Caco-2 (cell line): ENCODE results near the gene ERFL. TPM values are rescaled to one million over a fixed set of nuclear protein-coding genes. Genes with fewer than 3 reads are reported as not detected.

ENCODE experiments used
- BruUV-seq: library from RNA; stranded (reverse); fragments of 400-500 nt; replicated peaks from 2 replicates; lab custom pipeline; 2021; lab: Mats Ljungman, UMichigan
- CTCF ChIA-PET: fragments of 300-600 bp; sonication (Branson Sonifier 250); formaldehyde crosslinking; loops from one replicate; lab custom pipeline; 2022; ENCODE audit warnings: antibody characterized with exemption; lab: Charles Lee
- POLR2A ChIA-PET: fragments of 300-600 bp; sonication (Branson Sonifier 250); formaldehyde crosslinking; loops from one replicate; lab custom pipeline; 2022; ENCODE audit warnings: antibody characterized with exemption; lab: Charles Lee
- DNase-seq, 2 experiments: peaks; one replicate each; pipeline versions ENCODE4 v3.0.0 to v3.0.0-alpha.2; 2020 to 2022
- H3K27me3 ChIP-seq: replicated peaks from 2 replicates; pipeline ENCODE4 v1.6.0; 2011; ENCODE audit warnings: low read length; ENCODE audit not compliant: control insufficient read depth, insufficient read depth
- H3K36me3 ChIP-seq: 2 replicates; pipeline ENCODE4 v1.5.1; 2011; ENCODE audit warnings: low read length; ENCODE audit not compliant: control insufficient read depth, insufficient read depth
- H3K4me1 ChIP-seq: fragments of 250-450 bp; sonication (Bioruptor Pico); 2 replicates; pipeline ENCODE4 v1.5.1; 2020; ENCODE audit warnings: mild to moderate bottlenecking
- H3K4me3 ChIP-seq: 2 replicates; pipeline ENCODE4 v1.5.1; 2011; ENCODE audit warnings: low read depth, mild to moderate bottlenecking, control low read depth, low read length
- H3K9me3 ChIP-seq: fragments of 250-450 bp; sonication (Bioruptor Pico); 2 replicates; pipeline ENCODE4 v1.5.1; 2020; ENCODE audit warnings: mild to moderate bottlenecking, moderate library complexity
- H3K27ac Mint-ChIP-seq: one replicate; pipeline ENCODE4 v1.8.0; 2022; ENCODE audit warnings: mixed read lengths; ENCODE audit not compliant: unreplicated experiment
- H3K27me3 Mint-ChIP-seq: one replicate; pipeline ENCODE4 v1.8.0; 2022; ENCODE audit warnings: mixed read lengths; ENCODE audit not compliant: insufficient read depth, unreplicated experiment
- H3K36me3 Mint-ChIP-seq: one replicate; pipeline ENCODE4 v1.8.0; 2022; ENCODE audit warnings: mild to moderate bottlenecking, mixed read lengths; ENCODE audit not compliant: insufficient read depth, unreplicated experiment
- H3K4me1 Mint-ChIP-seq: one replicate; pipeline ENCODE4 v1.8.0; 2022; ENCODE audit warnings: low read depth, mixed read lengths; ENCODE audit not compliant: unreplicated experiment
- H3K4me3 Mint-ChIP-seq: one replicate; pipeline ENCODE4 v1.8.0; 2022; ENCODE audit warnings: mild to moderate bottlenecking, moderate library complexity, mixed read lengths; ENCODE audit not compliant: unreplicated experiment
- H3K9me3 Mint-ChIP-seq: one replicate; pipeline ENCODE4 v1.8.0; 2022; ENCODE audit warnings: mixed read lengths; ENCODE audit not compliant: unreplicated experiment
- CTCF ChIP-seq, 2 experiments: fragments of 200-600 bp in 1 of 2; IDR thresholded peaks; 1 replicate in 1 of 2; 2 replicates in 1 of 2; pipeline versions ENCODE4 v1.5.1 to v1.8.0; 2011 to 2022; ENCODE audit warnings: antibody characterized with exemption in 1 of 2, control low read depth in 1 of 2, inconsistent platforms in 1 of 2, low read depth in 1 of 2, low read length in 1 of 2, mild to moderate bottlenecking in 1 of 2, moderate library complexity in 1 of 2; ENCODE audit not compliant: insufficient read depth in 1 of 2, severe bottlenecking in 1 of 2, unreplicated experiment in 1 of 2
- intact Hi-C: fragments of 100-400 bp; cut with micrococcal nuclease; formaldehyde crosslinking; loops from one replicate; pipeline ENCODE4 v1.10.0; 2022; ENCODE audit not compliant: unreplicated experiment
- total RNA-seq: library from RNA; stranded (reverse); gene quantifications from 2 replicates; pipeline ENCODE4 v1.2.3, GENCODE V29; 2022

ERFL gene
- total RNA-seq, 1 experiment from 2014 or later, result 0.23 TPM

GRCh38 chr19:41897820-41898219 lies 30.4 kb downstream of the ERFL start:
- H3K4me3 ChIP-seq, result no peak overlapping the region
- POLR2A ChIA-PET, result no interaction called here
- peaks cover 5% of the 10 kb centered on the region; the same call in 1 of the 2 replicates for H3K4me1 ChIP-seq
- intact Hi-C loops, result no loop called here
- no peak for DNase-seq
- CTCF ChIA-PET, result interaction anchor here (0.7 to 0.9 kb wide), 2 partner anchors 30 to 37 kb away, joined by 4 read pairs; partner anchors contain the start of gene ERFL
- Mint-ChIP-seq H3K27ac (no peak overlapping the region), H3K27me3 (no peaks in the 10 kb centered on the region), H3K9me3 (no peaks in the 10 kb centered on the region), H3K36me3 (peaks cover 36% of the 10 kb centered on the region), H3K4me1 (peaks cover 7% of the 10 kb centered on the region), H3K4me3 (no peak overlapping the region)
- no peaks in the 10 kb centered on the region for H3K27me3 ChIP-seq
- H3K36me3 ChIP-seq, result peaks cover 4% of the 10 kb centered on the region
- H3K9me3 ChIP-seq, result no peaks in the 10 kb centered on the region
- no peak for TF ChIP-seq CTCF (IDR thresholded peaks at IDR 0.05; ENCODE audit: insufficient read depth in 1 of 2, low read depth in 1 of 2, low read length in 1 of 2, severe bottlenecking in 1 of 2, unreplicated experiment in 1 of 2)
- BruUV-seq, result TSS peak; percentile 33

- no peak overlapping the region for H3K27ac Mint-ChIP-seq
- no peaks in the 10 kb centered on the region for H3K27me3 ChIP-seq
- no peaks in the 10 kb centered on the region for H3K9me3 Mint-ChIP-seq
- no peaks in the 10 kb centered on the region for H3K27me3 Mint-ChIP-seq
- intact Hi-C loops, result no loop called here
- ChIA-PET CTCF (interaction anchor here (0.7 kb wide), 1 partner anchor 37 kb away, joined by 4 read pairs; no protein-coding TSS in a partner anchor), POLR2A (no interaction called here)
- no peak for TF ChIP-seq CTCF (IDR thresholded peaks at IDR 0.05; ENCODE audit: insufficient read depth in 1 of 2, low read depth in 1 of 2, low read length in 1 of 2, severe bottlenecking in 1 of 2, unreplicated experiment in 1 of 2)
- peaks cover 4% of the 10 kb centered on the region for H3K36me3 ChIP-seq
- BruUV-seq, result no TSS peak
- no peak for DNase-seq
- peaks cover 5% of the 10 kb centered on the region; the same call in 1 of the 2 replicates for H3K4me1 ChIP-seq
- no peaks in the 10 kb centered on the region for H3K9me3 ChIP-seq
- no peak overlapping the region for H3K4me3 Mint-ChIP-seq
- no peak overlapping the region for H3K4me3 ChIP-seq
- H3K36me3 Mint-ChIP-seq, result peaks cover 36% of the 10 kb centered on the region
- H3K4me1 Mint-ChIP-seq, result peaks cover 7% of the 10 kb centered on the region
Observed at GRCh38 chr19:41897181-41897580, 31.1 kb downstream of the ERFL start.

GRCh38 chr19:41896581-41896942 lies 31.7 kb downstream of the ERFL start:
- no TSS peak for BruUV-seq
- Mint-ChIP-seq H3K4me3 (no peak overlapping the region), H3K27ac (no peak overlapping the region), H3K9me3 (no peaks in the 10 kb centered on the region), H3K36me3 (peaks cover 35% of the 10 kb centered on the region), H3K4me1 (peaks cover 7% of the 10 kb centered on the region), H3K27me3 (no peaks in the 10 kb centered on the region)
- TF ChIP-seq CTCF (IDR thresholded peaks at IDR 0.05; ENCODE audit: insufficient read depth in 1 of 2, low read depth in 1 of 2, low read length in 1 of 2, severe bottlenecking in 1 of 2, unreplicated experiment in 1 of 2), result no peak
- intact Hi-C loops, result no loop called here
- no peak overlapping the region for H3K4me3 ChIP-seq
- peaks cover 2% of the 10 kb centered on the region; the same call in 1 of the 2 replicates for H3K36me3 ChIP-seq
- H3K27me3 ChIP-seq, result no peaks in the 10 kb centered on the region
- ChIA-PET CTCF (no interaction called here), POLR2A (no interaction called here)
- DNase-seq, result no peak
- H3K4me1 ChIP-seq, result peaks cover 5% of the 10 kb centered on the region; the same call in 1 of the 2 replicates
- H3K9me3 ChIP-seq, result no peaks in the 10 kb centered on the region
